Activated CD4-positive, CD25-positive, alpha-beta regulatory T cell treated with anti-CD3 and anti-CD28 coated beads, Interleukin-2, amount 50 U/mL, for 24 hours (primary cell): Measurements from ENCODE around the gene TBXAS1.
A peak's percentile ranks its signal among the peaks of the same experiment; 100 is the strongest.

ENCODE experiments used
- ATAC-seq, 2 donors: fragments of 150-1000 bp; cut with Tn5 transposase; one replicate each; pipeline ENCODE4 v1.10.0; 2021; ENCODE audit warnings: mild to moderate bottlenecking in 1 of 2, moderate library complexity in 1 of 2

The TBXAS1 gene

DNA sequence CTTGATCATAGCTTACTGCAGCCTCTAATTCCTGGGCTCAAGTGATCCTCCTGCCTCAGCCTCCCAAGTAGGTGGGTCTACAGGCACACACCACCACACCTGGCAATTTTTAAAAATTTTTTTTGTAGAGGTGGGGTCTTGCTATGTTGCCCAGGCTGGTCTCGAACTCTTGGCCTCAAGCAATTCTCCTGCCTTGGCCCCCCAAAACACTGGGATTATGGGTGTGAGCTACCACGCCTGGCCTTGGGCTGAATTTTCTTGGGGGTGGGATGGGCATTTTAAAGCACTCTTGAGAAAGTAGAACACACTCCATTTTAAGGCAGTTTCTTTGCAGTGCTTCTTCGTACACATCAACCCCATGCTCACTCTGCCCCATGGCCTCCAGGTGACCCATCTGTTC, 28.7 kb downstream of the TBXAS1 start:
- ATAC-seq, result no peak

DNA sequence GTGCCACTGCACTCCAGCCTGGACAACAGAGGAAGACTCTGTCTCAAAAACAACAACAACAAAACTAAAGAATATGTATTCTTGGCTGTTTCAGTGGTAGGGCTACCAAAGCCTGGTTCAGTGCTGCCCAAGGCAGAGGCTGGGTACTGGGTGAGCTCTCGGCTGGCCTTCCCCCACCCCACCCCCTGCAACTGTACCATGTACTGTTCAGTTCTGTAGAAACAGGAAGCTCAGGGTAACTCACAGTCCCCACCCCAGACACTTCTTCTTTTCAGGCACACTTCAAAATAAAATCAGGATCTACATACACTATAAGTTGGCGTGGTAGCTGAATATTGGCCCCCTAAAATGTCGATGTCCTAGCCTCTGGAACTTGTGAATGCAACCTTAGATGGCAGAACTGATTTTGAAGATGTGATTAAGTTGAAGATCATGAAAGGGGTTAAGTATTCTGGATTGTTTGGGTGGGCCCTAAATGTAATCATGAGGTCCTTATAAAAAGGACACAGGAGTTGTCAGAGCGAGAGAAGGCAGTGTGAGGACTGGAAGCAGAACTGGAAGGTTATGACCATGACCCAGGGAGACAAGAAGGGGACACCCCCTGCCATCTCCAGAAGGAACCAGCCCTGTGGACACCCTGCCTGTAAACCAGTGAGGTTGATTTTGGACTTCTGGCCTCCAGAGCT, 31.2 kb downstream of the TBXAS1 start:
- peak in 1 of 2 donors; percentile 24 for ATAC-seq

DNA sequence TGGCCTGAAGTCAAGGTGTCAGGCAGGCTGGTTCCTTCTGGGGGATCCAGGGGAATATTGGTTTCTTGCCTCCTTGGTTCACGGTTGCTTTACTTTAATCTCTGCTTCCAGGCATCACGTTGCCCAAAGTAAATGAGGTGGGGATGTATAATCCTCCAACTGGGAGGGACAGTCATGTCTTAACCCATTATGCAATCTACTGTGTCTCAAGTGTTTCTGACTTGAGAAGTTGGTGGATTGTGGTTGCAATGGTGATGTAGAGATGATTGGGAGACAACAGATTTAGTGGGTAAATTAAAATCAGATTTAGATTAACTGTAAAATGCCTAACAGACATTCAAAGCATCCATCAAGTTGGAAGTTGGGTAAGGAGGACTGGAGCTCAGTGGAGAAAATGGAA, 32.7 kb downstream of the TBXAS1 start:
- no peak for ATAC-seq

DNA sequence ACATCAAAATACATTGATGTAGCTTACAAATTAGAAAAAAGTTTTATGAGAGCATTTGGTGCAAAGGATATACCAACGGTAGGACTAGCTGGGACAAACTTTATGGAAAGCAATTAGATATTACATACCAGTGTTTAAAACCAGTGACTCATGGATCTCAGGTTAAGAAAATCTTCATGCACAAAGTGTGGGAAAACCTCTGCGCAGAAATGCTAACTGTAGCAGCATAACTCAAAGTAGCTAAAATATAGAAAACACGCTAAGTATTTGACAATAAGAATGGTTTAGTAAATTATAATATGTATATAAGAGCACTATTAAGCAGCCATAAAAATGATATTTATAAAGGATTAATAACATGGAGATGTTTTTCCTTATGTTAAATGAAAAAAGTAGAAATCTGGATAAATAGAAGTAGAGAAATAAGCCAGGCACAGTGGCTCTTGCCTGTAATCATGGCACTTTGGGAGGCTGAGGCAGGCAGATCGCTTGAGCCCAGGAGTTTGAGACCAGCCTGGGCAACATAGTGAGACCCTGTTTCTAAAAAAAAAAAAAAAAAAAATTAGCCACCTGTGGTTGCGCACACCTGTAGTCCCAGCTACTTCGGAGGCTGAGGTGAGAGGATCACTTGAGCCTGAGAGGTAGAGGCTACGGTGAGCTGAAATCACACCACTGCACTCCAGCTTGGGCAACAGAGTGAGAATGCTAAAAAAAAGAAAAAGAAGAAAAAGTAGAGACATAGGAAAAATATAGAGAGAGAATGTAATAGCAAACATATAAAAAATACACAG, 37.2 kb downstream of the TBXAS1 start:
- ATAC-seq, result no peak

DNA sequence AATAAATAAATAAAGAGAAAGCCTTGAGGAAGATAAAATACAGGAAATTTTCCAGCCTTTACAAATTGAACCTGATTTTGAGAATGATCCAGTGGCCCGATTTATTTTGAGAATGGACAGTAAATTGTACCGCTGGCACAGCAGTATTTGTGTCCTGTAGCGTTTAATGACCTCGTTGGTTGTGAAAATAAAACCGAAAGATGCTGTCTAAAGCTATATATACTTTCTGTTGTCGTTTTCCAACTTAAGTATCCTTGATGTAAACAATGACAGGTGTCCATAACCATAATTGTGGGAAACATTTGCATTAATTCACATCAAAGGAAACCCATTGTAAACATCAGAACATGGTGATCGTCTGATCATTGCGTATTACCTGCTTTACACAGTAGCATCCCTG, 38.8 kb downstream of the TBXAS1 start:
- ATAC-seq, result no peak

DNA sequence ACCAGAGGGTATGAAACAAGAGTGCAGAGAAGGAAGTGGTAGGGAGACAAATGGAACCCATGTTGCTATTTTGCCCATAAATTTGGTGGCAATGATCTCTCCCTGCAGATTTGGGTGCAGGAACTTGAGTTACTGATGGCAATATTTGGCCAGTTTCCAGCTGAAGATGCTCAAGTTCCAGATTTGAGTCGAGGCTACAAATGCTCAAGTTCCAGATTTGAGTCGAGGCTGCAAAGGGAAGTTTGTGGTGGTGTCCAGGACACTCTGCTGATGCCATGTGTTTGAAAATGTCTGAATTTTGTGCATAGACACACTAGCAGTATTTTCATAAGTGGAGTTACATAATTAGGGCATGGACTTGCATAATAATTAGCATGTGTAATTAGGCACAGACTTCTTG, 40.8 kb downstream of the TBXAS1 start:
- no peak for ATAC-seq

DNA sequence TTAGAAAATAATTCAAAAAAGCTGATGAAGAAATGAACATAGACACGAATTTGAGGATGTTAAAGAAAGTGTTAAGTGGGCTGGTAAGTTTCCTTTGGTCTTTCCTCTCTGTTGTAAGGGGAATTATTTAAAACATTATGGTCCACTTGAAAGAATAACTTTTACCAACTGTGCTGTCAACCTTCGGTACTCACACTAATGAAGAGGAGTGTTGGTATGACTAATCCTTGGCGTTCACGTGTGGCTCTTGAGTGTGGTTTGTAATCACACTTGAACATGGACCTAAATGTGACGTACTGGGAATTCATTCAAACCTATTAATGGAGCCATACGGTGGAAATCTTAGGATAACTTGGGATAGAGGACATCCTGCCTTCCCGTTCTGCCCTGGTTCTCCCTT, 41.3 kb downstream of the TBXAS1 start:
- no peak for ATAC-seq

DNA sequence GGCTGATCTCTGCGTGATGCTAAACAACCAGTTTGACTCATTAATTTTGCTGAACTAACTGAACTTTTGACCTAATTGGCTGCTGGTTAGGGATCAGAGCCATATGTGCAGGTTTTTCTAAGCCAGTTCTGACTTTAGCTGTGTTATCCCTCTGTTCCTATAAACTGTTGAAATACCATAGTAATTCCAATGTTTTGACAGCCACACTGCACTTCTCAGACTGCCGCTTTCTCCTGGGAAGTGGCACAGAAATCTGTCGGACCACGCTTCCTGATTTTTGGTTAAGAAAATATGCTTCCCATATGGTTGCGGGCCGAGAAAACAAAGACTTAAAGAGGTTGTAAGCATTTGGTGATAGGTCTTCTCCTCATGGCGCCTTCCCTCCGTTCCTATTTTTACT, 42.3 kb downstream of the TBXAS1 start:
- ATAC-seq, result no peak

DNA sequence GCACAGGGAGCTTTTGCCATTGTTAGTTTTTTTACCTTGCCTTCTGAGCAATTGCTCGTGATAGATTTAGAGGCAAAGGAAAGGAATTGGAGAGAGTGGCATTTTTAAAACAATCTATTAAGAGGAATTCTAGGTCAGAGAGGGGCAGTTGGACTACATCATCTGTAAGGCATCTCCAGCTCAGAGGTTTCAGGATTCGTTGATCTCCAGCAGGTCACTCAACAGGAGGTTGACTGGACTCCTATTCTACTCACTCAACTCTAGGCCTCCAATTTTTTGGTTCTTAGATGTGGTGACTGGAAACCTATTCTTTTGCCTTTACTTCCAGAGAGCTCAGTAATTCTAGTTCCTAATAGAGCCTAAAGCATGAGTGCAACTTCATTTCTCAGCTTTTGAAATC, 42.8 kb downstream of the TBXAS1 start:
- no peak for ATAC-seq

DNA sequence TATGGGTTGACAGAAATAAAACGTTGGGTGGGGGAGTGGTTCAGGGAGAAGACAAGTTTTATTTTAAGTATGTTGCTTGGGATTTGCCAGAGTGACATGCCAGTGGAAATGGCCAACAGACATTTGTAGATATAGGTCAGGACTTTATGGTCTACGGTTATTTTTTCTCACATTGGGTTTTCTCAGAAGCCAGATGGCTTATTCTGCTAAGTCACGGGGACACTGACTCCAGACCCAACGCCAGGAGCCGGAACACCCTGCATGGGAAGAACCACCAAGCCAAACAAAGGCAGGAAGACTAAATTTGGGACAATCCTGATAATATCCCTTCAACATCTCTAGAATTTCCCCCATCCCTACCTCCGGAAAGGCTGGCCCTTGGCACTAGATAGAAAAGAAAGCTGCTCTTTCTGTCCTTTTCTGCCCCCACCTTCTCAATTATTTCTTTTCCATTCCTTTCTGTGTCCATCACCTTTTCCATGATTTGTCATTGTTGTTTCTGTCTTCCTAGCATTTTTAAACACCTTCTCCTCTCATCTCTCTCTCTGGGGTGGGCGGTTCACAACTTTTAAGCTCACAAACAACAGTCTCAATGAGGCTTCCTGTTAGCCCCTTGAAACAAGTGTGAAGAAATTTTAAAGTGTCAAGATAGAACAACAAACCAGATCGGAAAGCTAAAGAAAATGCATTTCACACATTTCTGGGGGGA, 44.7 kb downstream of the TBXAS1 start:
- no peak for ATAC-seq

DNA sequence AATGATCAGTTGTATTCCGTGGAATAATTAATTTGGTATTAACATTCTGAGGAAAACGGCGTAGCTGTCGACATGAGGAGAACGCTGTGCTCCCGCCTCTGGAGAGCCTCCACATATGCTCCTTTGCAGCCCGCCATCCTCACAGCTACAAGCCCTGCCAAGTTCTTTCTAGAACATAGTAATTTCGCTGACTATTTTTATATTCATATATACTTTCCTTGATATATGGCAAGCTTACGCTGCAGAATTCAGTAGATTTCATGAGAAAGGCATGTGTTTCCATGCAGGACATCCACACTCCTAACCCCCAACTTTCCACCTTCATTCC, 45.2 kb downstream of the TBXAS1 start:
- no peak for ATAC-seq

DNA sequence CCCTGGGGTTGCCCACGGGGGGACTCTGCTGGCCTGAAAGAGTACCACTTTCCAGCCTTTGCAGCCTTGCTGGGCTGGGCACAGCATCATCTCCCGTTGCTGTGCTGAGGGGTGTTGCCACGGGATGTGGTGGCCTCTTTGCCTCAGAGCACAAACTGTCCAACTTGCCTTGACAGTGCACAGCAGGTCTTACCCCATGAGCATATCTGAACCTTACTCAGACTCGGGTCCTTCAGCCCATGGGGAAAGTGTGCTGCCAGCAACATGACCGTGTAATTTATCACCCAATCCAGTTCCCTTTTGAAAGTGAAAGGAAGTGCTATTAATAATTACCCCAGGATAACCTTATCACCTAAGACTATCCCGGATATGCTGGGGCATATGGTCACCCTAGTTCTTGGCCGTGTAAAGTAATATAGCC, 46.8 kb downstream of the TBXAS1 start:
- no peak for ATAC-seq

DNA sequence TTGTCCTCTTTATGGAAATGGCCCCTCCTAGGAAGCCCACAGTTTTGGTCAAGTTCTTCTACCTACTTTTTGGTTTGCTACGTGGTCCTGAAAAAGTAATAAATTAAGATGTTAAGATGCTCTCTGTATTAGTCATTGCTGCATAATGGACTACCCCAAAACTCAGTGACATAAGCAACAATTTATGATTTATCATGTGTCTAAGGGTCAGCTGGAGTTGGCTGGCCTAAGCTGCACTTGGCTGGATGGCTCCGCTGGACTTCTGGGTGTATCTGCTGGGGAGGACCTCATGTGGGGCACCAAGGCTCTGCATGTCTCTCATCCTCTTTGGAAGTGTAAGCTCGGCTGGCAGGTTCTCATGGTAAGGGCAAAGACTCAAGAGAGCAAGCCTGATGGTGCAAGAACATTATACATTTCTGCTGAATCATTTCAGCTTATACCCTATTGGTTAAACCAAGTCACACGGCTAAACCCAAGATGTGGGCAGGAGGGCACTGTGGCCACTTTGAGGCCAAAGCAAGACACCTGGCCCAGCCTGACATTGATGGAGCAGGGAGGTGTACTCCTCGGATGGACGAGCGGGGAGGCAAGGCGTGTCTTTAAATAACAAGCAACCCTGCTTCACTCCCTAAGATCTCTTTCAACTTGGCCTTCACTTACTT, 47.7 kb downstream of the TBXAS1 start:
- ATAC-seq, result no peak

DNA sequence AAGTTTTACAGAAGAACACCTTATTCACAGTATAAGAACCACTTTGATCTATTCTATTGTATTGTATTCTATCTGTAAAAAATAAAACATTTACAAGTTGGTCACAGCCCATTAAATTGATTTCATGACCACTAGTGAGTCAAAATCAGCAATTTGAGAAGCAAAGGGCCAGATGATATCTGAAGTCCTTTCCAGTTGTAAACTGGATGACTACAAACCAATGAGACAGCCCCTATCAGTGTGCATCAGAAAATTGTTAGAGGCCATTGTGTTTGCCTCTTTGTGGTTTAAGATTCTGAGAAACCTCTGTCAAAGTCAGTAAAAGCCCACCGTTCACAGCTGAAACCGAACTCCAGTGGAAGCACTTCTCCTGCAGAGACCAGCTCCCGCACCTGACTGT, 54.8 kb downstream of the TBXAS1 start:
- ATAC-seq, result no peak

DNA sequence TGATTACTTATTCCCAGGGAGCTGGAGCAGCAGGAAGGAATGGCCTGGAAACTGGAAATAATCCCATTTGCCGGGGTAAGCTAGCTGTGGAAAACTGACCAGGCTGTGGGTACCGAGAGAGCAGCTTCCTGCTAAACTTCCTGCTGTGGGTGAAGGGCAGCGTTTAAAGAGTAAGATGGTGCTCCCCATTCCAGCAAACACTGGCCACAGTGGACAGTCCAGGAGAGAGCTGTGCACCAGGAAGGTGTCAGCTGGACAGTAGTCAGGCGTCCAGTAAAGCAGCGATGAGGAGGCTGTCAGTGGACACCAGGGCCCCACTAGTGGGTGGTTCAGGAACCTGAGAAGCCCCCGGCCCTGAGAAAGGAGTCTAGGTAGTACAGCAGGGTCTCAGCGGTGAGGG, 55.4 kb downstream of the TBXAS1 start:
- no peak for ATAC-seq

DNA sequence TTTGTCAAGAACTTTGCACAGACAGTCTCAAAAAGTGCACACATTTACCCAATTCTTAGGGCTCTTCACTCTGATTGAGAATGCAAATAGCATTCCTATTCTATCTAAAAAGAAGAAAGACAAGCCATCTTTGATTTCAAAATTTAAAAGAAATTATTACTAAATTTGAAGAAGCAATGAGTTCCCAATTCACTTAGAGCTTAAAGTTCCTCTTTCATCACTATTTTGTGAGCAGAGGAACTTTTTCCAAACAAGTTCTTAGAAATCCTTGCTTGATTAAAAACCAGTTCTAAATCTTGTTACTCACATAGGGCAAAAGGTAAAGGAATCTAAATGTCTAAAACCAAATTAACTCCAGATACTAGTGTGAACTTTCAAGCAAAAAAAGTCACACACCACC, 56.4 kb downstream of the TBXAS1 start:
- ATAC-seq, result no peak

DNA sequence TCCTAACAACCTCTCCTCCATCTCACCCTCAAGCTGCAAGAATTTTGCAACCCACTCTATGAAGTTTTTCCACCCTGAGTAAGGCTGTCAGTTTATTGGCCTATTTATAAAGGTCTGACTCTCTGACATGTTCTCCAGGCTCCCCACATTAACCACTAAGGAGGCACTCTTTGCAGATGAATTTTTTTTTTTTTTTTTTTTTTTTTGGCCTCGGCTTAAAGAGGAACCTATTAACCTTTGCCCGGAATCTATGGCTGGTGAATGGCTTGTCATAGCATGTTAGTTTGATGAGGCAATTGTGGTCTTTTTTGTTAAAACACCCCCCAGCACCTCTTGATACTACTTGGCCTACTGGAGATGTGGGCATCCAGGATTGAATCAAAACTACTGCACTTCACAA, 57.1 kb downstream of the TBXAS1 start:
- peak in 1 of 2 donors; percentile 20 for ATAC-seq

DNA sequence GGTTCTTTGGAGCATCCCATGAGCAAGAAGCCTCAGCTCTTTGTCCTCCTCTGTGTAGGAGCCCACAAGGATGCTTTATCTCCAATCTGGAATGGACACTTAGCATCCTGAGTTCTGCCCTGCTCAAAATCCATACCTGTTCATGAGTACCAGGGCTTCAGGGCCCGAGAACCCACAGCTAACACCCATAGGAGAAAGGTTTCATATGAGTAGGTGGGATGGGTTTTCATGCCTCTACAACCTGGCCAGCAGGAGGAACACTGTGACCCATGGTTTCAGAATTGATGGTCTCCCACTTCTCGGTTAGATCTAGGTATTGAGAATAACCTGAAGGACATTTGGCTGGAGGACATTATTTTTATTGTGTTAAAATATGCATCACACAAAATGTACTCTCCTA, 57.8 kb downstream of the TBXAS1 start:
- no peak for ATAC-seq

DNA sequence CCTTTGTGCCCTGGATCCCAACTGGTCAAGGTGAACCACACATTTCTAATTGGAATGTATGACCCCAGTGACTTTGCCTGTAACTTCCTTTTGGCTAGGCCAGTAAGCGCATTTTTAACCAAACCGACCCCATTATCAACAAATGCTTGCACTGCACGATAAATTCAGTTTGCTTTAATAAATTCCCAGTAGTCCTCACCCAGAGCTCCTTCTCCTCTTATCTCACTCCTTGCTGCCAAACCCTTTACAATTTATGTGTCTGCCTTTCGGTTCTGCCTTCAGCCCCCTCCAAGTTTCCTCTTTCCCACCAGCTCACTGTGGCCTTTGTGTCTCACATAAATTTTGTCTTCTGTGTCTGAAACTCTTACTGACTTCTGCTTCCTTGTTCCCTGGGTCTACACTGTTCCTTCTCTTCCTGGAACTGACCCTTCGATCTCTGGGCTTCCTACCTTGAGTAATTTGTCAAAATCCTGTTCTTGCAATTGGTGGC, 59.0 kb downstream of the TBXAS1 start:
- ATAC-seq, result no peak

DNA sequence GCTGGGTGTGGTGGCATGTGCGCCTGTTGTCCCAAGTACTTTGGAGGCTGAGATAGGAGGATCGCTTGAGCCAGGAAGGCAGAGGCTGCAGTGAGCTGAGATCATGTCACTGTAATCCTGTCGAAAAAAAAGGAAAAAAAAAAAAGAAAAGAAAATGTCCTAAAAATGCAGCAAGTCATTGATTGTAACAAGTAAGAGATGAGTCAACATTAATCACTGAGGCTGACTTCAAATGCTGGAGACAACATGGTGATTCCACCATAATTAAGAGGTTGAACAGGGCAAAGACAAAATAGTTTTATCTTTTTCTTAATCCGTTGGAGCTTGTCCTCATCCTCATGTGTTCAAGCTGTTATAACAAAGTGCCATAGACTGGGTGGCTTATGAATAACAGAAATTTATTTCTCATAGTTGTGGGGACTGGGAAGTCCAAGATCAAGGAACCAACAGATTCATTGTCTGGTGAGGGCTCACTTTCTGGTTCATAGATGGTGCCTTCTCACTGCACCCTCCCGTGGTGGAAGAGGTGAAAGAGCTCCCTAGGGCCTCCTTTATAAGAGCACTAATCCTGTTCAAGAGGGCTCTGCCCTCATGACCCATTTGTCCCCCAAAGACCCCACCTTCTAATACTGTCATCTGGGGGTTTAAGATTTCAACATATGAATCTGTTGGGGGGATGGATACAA, 60.3 kb downstream of the TBXAS1 start:
- ATAC-seq, result peak in 1 of 2 donors; percentile 30

DNA sequence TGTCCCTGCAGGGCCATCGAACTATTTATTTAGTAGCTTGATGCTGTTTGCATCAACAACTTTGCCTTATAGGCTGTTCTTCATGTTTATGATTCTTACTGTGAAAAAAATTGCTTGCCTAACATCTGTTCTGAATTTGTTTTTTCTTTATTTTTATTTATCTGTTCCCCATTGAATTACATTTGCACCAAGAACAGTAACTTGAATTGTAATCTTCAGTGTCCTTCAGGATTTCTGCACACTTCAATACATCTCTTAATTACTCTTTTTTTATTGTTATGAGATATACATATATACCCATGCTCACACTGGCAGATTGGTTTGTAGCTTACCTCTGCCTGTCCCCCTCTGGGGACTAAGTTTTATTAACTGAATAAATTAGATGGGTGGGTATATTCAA, 64.4 kb downstream of the TBXAS1 start:
- ATAC-seq, result no peak

DNA sequence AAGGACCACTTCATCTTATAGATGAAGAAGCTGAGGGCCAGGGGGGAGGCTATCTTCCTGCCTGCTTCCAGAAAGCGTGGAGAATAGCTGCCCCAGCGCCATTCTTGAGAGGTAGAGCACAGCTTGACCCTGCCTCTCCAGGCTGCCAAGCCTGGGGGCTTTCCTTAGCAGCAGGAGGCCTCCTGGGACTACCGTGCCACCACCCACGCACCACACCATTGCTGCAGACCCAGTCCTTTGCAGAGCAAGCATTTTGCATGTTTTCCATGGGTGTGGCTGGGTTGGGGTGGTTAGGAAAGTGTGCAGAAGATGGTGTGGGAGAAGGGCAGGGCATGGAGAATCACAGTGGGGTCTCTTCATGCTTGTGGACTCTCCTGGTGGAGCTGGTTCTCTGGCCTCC, 64.9 kb downstream of the TBXAS1 start:
- no peak for ATAC-seq
